Brain microvascular endothelial cell (primary cell): ENCODE results near the gene CSNK1D.

ENCODE experiments used
- DNase-seq: peaks from one replicate; pipeline ENCODE4 v3.0.0-alpha.2; 2020
- H3K27ac ChIP-seq: fragments of 250-450 bp; sonication (Bioruptor Pico); 2 replicates; pipeline ENCODE4 v1.5.1; 2020; ENCODE audit warnings: mild to moderate bottlenecking, moderate library complexity
- H3K27me3 ChIP-seq: fragments of 250-450 bp; sonication (Bioruptor Pico); replicated peaks from 2 replicates; pipeline ENCODE4 v1.5.1; 2020; ENCODE audit warnings: mild to moderate bottlenecking
- H3K36me3 ChIP-seq: fragments of 250-450 bp; sonication (Bioruptor Pico); replicated peaks from 2 replicates; pipeline ENCODE4 v1.5.1; 2020; ENCODE audit warnings: mild to moderate bottlenecking
- H3K4me3 ChIP-seq: 2 replicates; pipeline ENCODE4 v1.5.1; 2011; ENCODE audit warnings: low read depth, mild to moderate bottlenecking, control low read depth, low read length, moderate library complexity
- in situ Hi-C: cut with HindIII; loops from 2 replicates; pipeline ENCODE4 v1.10.0; 2017; ENCODE audit warnings: low sequenced_read_pairs, low pct_ligation_motif_present
- TF ChIP-seq, protein P1 (sequence below): IDR thresholded peaks from 2 replicates; pipeline ENCODE4 v1.5.1; 2011; ENCODE audit warnings: low read depth, mild to moderate bottlenecking, moderate library complexity, low read length, control low read depth, inconsistent platforms; ENCODE audit errors: missing control alignments

CSNK1D gene

DNA sequence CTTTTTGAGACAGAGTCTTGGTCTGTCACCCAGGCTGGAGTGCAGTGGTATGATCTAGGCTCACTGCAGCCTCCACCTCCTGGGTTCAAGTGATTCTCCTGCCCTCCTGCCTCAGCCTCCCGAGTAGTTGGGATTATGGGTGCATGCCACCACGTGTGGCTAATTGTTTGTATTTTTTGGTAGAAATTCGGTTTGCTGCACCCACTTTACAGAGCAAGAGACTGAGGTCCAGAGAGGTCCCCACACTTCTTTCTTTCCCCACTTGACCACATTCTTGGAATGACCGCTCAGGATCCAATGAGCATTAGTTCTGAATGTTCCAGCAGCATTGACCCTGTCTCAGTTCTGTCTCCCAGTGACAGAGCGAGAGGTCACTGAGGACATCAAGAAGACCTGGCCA, 50.0 kb downstream of the CSNK1D start:
- DNase-seq = no peak
- in situ Hi-C loops = no loop called here
- TF ChIP-seq, protein P1, sequence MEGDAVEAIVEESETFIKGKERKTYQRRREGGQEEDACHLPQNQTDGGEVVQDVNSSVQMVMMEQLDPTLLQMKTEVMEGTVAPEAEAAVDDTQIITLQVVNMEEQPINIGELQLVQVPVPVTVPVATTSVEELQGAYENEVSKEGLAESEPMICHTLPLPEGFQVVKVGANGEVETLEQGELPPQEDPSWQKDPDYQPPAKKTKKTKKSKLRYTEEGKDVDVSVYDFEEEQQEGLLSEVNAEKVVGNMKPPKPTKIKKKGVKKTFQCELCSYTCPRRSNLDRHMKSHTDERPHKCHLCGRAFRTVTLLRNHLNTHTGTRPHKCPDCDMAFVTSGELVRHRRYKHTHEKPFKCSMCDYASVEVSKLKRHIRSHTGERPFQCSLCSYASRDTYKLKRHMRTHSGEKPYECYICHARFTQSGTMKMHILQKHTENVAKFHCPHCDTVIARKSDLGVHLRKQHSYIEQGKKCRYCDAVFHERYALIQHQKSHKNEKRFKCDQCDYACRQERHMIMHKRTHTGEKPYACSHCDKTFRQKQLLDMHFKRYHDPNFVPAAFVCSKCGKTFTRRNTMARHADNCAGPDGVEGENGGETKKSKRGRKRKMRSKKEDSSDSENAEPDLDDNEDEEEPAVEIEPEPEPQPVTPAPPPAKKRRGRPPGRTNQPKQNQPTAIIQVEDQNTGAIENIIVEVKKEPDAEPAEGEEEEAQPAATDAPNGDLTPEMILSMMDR = no peak
- no peaks in the 10 kb centered on the region for H3K27me3 ChIP-seq
- no peak overlapping the region for H3K27ac ChIP-seq
- no peak overlapping the region for H3K4me3 ChIP-seq
- no peaks in the 10 kb centered on the region for H3K36me3 ChIP-seq

DNA sequence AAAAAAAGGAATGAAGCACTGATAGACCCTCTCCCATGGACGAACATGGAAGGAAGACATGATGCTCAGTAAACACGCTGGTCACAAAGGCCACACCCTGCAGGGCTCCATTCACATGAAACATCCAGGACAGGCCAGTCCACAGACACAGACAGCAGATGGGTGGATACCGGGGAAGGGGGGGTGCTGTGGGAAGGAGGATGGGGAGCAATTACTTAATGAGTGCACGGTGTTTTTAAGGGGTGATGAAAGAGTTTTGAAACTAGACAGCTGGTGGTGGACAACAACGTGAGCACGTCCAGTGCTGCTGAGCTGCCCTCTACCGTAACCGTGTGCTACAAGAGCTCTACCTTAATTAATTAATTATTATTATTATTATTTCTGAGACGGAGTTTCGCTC, 50.7 kb downstream of the CSNK1D start:
- in situ Hi-C loops = no loop called here
- no peaks in the 10 kb centered on the region for H3K27me3 ChIP-seq

DNA sequence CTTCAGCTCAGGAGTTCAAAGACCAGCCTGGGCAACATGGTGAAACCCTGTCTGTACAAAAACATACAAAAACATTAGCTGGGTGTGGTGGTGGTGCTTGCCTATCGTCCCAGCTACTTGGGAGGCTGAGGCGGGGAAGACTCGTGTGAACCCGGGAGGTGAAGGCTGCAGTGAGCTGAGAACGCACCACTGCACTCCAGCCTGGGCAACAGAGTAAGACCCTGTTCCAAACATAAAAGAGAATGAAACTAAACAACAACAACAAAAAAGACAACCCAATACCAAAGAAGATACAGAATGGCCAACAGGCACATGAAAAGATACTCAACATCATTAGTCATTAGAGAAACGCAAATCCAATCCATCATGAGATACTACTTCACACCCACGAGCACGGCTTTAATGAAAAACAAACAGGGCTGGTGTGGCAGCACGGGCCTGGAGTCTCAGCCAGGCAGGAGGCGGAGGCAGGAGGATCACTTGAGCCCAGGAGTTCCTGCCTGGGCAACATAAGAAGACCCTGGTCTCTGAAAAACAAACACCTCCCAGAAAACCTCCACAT, 52.1 kb downstream of the CSNK1D start:
- Histone ChIP-seq H3K36me3 (no peaks in the 10 kb centered on the region), H3K27ac (no peak overlapping the region), H3K27me3 (no peaks in the 10 kb centered on the region), H3K4me3 (no peak overlapping the region)
- no peak for DNase-seq
- TF ChIP-seq, protein P1 = no peak
- in situ Hi-C loops = no loop called here

More for the DNA sequence above, 50.7 kb downstream of the CSNK1D start:
- H3K36me3 ChIP-seq = no peaks in the 10 kb centered on the region
- DNase-seq = no peak
- TF ChIP-seq, protein P1 = no peak
- H3K4me3 ChIP-seq = no peak overlapping the region
- H3K27ac ChIP-seq = no peak overlapping the region

DNA sequence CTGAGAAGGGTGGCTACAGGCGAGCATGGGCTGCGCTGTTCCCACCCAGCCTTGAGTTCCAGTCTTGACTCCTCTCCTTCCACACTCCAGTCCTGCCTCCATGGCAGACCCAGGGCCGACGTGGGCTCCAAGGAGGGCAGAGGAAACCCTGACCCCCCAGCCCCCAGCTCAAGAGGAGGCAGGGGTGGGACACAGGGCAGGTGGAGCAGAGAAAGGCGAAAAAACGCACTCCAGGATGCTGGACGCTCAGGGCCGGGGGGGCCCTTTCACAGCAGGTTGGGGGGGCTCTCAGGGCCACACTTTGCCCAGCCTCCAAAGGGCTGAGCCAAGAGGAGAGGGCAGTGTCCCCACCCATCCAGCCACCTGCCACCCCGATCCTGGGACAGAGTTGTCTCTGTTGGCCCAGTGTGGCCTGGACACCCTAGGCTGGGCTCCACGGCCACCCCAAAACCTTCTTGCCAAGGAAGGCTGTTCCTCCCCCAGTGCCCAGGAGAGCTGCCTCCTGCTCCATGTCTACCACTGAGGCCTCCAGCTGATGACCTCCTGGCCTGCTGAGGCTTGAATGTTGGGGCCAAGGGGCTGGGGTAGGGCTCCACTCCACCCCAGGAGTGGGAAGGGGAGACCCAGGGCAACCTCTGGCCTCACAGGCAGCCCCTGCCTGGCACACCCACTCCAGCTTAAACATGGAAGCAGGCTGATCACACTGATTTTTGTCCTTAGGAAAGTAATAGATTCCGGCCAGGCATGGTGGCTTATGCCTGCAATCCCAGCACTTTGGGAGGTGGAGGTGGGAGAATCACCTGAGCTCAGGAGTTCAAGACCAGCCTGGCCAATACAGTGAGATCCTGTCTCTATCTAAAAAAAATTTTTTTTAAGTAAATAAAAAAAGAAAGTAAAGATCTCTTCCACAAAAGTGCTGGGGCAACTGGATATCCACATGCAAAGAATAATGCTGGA, 53.5 kb downstream of the CSNK1D start:
- TF ChIP-seq, protein P1 = no peak
- Histone ChIP-seq H3K27me3 (no peaks in the 10 kb centered on the region), H3K27ac (no peak overlapping the region), H3K4me3 (no peak overlapping the region), H3K36me3 (no peaks in the 10 kb centered on the region)
- no peak for DNase-seq
- in situ Hi-C loops = no loop called here

DNA sequence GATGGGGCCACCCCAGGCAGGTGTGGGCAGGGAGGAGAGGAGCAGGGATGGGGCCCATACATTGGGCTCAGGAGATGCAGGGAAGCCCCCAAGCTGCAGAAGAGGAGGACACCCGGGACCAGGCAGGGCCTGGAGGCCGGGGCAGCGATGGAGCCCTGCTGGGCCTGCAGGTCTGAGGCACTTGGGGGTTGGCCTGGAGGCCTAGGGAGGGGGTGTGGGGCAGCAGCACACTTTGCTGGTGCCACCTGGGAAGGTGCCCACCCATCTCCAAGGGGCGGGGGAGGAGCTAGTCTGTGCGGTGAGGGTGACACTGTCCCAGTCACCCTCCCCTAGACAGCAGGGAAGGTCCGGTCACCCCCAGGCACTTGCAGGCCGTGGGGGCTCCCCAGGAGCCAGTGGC, 54.4 kb downstream of the CSNK1D start:
- no peak for DNase-seq
- Histone ChIP-seq H3K27me3 (no peaks in the 10 kb centered on the region), H3K4me3 (no peak overlapping the region), H3K27ac (no peak overlapping the region), H3K36me3 (no peaks in the 10 kb centered on the region)
- in situ Hi-C loops = no loop called here
- TF ChIP-seq, protein P1 = no peak
